Thyroid gland (tissue), 4 donors: ENCODE measurements around the gene GAK.

Experiments
- POLR2A ChIP-seq, 2 donors: fragments of 450-650 bp; IDR thresholded peaks; one replicate each; pipeline ENCODE4 v1.6.1; 2017; ENCODE audit warnings: antibody characterized with exemption in 2 of 2, mild to moderate bottlenecking in 2 of 2, moderate library complexity in 1 of 2
- TF ChIP-seq, protein P1 (sequence below), 6 experiments: fragments of 200-600 bp in 3 of 6; fragments of 450-650 bp in 3 of 6; sonication (generic) in 3 of 6; IDR thresholded peaks; one replicate each; pipeline ENCODE4 v1.5.1; 2016 to 2019; ENCODE audit warnings: antibody characterized with exemption in 6 of 6, mild to moderate bottlenecking in 2 of 6, inconsistent platforms in 1 of 6, moderate library complexity in 1 of 6

DNA sequence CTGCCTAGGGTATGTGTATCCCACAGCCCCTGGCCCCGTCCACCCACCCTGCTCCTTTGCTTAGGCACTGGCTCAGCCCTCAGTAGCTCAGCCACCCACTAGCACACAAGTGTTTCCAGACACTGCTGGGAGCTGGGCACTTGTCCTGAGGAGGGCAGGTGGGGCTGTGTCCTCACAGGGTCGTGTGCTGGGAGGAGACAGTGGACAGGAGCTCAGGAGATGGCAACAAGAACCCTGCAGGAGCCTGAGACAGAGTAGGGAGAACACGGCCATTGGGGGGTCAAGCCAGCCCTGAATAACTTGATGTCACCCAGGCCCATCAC lies 100.7 kb downstream of the GAK start:
- TF ChIP-seq, protein P1, sequence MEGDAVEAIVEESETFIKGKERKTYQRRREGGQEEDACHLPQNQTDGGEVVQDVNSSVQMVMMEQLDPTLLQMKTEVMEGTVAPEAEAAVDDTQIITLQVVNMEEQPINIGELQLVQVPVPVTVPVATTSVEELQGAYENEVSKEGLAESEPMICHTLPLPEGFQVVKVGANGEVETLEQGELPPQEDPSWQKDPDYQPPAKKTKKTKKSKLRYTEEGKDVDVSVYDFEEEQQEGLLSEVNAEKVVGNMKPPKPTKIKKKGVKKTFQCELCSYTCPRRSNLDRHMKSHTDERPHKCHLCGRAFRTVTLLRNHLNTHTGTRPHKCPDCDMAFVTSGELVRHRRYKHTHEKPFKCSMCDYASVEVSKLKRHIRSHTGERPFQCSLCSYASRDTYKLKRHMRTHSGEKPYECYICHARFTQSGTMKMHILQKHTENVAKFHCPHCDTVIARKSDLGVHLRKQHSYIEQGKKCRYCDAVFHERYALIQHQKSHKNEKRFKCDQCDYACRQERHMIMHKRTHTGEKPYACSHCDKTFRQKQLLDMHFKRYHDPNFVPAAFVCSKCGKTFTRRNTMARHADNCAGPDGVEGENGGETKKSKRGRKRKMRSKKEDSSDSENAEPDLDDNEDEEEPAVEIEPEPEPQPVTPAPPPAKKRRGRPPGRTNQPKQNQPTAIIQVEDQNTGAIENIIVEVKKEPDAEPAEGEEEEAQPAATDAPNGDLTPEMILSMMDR (IDR thresholded peaks at IDR 0.05): no peak
- TF ChIP-seq POLR2A (IDR thresholded peaks at IDR 0.05): no peak
